ENCODE measurements around the gene GRPEL2.

GRPEL2 gene, protein sequence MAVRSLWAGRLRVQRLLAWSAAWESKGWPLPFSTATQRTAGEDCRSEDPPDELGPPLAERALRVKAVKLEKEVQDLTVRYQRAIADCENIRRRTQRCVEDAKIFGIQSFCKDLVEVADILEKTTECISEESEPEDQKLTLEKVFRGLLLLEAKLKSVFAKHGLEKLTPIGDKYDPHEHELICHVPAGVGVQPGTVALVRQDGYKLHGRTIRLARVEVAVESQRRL

DNA sequence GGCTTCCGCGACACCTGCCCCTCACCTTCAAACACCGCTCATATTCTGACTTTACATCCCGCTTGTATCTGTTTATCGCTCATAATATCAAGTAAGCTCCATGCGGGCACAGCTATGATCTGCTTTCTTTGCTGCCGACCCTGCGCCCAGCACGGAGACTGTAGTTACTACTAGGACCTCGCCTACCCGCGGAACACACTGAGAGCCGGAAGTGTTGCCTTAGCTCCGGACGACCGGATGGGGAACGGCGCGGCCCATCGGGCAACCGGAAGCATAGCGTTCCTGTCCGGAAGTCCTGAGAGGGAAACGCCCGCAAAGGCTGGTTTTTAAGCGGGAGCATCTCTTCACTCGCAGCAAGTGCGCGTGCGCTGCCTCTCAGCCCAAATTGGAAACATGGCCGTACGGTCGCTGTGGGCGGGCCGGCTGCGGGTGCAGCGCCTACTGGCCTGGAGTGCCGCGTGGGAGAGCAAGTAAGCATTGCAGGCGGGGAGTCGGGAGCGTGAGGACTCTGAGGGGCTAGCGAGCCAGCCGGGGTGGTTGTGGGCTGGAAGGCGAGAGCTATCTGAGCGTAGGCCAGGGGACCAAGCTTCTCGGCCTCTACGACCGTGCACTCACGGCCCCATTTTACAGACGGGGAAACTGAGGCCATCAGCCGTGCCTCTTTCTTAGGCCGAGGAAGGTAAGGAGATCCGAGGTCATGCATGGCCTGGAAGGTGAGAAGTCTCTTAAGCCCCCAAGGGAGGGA is at the start of gene GRPEL2:
Gene GRPEL2, plus strand, starts transcription at position 353 of the 745 bp plus-strand sequence. Its CDS starts 41 bp downstream, at position 394.
- ATAC-seq (peak; percentile 98), DNase-seq (peak; percentile 94)

DNA sequence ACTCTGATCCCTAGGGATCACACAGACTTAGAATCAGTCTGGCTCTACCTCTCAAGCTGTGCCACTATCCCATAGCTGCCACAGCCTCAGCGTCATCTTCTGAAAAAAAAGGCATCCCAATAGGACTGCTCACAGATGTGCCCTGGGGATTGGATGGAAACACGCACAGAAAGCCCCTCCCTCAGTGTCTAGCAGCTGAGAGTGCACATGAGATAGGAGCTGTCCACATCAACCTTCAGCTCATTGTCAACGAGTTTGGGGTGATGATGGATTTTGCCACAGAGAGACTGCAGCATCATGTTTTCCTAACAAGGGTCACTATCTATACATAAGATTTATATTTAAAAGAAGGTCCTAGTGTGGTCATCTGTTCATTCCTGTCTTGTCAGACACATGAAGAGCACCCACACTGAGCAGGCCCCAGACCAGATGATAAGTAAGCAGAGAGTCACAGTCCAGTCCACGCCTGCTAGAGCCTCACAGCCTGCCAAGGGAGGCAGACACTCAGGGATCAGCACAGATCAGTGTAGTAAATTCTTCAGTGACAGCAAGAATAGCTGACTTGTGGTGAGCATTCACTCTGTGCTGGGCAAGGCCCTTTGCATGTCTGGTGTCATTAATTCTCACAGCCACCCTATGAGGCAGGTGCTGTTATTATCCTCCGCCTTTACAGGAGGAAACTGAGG is 47.8 kb upstream of the GRPEL2 start:
- ATAC-seq = peak; percentile 31
- DNase-seq = no peak

- ATAC-seq = no peak
- DNase-seq = no peak
Observed at GRCh38 chr5:149298163-149298562, 47.1 kb upstream of the GRPEL2 start.

DNA sequence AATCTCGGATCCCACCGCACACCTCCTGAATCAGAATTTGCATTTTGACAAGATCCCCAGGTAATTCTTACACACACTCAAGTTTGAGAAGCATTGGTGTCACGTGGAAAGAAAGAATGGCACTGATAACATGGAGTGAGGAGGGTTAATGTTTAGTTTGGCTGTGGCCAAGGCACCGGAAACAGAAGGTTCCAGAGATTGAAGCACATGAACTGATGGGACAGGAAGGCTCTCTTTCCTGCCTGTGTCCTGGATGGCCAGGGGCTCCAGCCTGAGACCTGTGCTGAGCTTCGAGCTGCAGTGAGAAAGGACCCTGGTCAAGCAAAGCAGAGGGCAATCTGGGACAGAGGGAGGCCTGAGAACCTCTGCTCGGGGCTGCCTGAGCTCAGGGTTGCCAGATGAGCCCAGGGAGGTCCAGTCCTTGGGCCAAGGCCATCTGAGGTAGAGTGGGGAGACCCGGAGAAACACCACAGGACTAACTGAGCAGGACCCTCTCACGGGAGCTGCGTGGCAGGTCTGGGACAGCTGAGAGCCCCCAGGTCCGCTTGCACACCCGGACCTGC is 46.4 kb upstream of the GRPEL2 start:
- DNase-seq (no peak), ATAC-seq (no peak)

GRCh38 chr5:149299451-149300054 is 45.7 kb upstream of the GRPEL2 start:
- ATAC-seq = no peak
- DNase-seq = no peak

DNA sequence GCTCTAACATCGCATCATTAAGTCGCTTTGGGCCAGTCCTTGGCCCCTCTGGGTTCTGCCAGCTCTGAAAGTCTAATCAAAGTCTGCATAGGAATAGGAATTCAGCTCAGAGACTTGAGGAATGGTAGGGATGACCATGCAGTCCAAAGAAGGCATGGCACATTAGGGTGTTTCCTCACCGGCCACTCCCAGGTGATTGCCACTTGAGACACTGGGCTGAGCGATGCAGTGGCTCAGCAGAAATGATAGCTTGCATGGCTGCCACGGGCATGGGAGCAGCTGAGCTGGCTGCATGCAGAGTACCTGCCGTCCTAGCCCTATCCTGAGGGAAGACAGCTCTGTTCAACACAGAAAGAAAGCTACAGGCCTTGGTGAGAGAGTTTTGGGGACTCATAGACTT is 44.9 kb upstream of the GRPEL2 start:
- ATAC-seq (no peak), DNase-seq (no peak)

DNA sequence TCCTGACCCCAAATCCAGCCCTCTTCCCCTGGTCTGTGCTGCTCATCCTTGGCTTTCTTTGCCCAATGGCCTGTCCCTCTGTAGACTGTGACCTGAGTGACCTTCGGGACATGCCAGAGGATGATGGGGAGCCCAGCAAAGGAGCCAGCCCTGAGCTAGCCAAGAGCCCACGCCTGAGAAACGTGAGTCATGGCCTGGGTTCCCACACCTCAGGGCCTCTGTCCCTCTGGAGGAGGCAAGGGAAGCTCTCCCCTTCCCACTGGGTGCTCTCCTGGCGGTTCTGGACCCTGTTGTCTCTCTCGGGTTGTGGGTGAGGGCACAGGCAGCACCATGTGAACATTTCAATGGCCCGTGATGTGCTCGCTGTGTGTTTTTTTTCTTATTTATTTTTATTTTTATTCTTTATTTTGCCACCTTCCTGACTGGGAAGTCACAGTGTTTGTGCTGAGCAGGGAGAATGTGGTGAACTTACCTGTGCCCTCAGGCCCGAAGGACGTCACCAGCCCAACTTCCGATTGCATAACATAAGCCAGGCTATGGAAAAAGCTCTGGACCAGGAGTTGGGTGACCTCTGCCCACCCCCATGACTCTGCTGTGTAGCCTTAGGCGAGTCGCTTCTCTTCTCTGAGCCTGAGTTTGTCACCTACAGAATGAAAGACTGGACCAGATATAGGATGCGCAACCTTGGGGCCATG is 44.1 kb upstream of the GRPEL2 start:
- DNase-seq = no peak
- ATAC-seq = no peak

GRCh38 chr5:149301744-149302380 is 43.4 kb upstream of the GRPEL2 start:
- no peak for ATAC-seq

GRCh38 chr5:149302641-149303040 is 42.7 kb upstream of the GRPEL2 start:
- ATAC-seq (no peak), DNase-seq (no peak)

More at GRCh38 chr5:149301744-149302380, 43.4 kb upstream of the GRPEL2 start:
- DNase-seq = no peak

- no peak for ATAC-seq
Observed at GRCh38 chr5:149303210-149303609, 42.1 kb upstream of the GRPEL2 start.

DNA sequence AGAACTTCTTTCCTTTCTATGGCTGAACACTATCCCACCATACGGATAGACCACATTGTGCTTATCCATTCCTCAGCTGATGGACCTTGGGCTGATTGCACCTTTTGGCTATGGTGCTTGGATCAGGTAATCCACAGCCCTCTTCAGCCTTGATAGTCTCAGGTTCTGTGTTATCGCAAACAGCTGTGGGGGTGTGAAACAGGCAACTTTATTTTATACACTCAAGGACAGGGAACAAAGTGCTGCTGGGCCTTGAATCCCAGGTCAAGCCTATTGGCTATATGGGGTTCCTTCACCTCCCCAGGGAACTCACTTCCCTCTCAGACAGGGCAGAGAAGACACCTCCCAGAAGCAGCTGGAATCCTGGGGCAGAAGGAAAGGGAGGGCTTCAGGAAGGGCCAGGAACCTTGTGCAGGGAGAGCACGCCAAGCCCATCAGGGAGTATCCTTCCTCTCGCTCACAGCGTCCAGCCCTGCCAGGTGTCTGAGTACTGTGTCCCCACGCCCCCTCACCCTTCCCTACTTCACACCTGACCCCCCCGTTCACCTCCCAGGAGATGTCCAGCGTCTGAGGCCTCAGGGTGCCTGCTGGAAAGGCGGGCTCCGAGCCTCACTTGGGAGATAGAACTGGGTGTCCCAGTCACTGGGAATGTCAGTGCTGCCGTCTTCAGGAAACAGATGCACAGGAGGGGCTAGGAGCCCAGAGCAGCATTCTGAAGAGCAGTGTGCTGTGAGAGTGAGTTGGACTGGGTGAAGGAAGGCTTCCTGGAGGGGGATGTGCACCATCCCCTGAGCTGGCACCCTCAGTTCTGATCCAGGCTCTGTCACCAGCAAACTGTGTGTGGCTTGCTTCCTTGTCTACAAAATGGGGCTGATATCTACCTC is 40.9 kb upstream of the GRPEL2 start:
- no peak for ATAC-seq
- no peak for DNase-seq

More at GRCh38 chr5:149303210-149303609, 42.1 kb upstream of the GRPEL2 start:
- DNase-seq = no peak

- ATAC-seq = no peak
- DNase-seq = no peak
Observed at GRCh38 chr5:149309354-149309753, 35.9 kb upstream of the GRPEL2 start.

DNA sequence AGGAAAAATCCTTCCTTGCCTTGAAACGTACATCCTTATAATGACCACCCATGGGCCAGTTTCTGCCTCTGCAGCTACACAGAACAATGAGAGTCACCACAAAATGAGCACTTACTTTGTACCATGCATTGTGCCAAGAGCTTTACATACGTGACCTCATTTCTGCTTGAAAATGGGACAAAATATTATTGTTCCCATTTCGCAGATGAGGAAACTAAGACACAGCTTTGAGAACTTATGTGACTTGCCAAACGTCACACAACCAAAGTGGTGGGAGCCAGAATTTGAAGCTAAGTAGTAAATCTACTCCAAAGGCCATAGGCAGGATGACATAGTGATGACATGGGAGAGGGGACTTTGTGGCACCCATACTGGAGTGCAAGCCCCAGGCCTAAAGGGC is 34.8 kb upstream of the GRPEL2 start:
- no peak for DNase-seq
- ATAC-seq = no peak

GRCh38 chr5:149310947-149311658 is 34.2 kb upstream of the GRPEL2 start:
- DNase-seq = no peak

GRCh38 chr5:149313151-149313841 is 32.0 kb upstream of the GRPEL2 start:
- ATAC-seq (no peak), DNase-seq (no peak)

More at GRCh38 chr5:149310947-149311658, 34.2 kb upstream of the GRPEL2 start:
- no peak for ATAC-seq

- no peak for ATAC-seq
- DNase-seq = no peak
Observed at GRCh38 chr5:149314571-149315111, 30.7 kb upstream of the GRPEL2 start.

DNA sequence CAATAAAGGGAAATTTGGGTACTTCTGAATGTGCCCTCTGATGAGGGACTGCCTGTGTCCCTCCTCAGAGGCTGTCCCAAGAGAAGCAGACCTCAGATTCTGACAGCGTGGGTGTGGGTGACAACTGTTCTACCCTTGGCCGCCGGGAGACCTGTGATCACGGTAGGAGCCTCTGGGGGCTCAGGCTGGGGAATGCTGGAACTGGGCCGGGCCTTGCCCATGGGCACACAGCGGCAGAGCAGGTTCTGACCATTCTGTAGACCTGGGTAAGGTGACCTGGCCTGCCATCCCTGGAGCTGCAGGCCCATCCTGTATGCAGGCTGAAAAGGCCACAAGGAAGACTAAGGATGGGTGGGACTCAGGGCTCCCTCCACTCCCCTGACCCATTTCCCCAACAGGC is 29.5 kb upstream of the GRPEL2 start:
- no peak for ATAC-seq
- no peak for DNase-seq

DNA sequence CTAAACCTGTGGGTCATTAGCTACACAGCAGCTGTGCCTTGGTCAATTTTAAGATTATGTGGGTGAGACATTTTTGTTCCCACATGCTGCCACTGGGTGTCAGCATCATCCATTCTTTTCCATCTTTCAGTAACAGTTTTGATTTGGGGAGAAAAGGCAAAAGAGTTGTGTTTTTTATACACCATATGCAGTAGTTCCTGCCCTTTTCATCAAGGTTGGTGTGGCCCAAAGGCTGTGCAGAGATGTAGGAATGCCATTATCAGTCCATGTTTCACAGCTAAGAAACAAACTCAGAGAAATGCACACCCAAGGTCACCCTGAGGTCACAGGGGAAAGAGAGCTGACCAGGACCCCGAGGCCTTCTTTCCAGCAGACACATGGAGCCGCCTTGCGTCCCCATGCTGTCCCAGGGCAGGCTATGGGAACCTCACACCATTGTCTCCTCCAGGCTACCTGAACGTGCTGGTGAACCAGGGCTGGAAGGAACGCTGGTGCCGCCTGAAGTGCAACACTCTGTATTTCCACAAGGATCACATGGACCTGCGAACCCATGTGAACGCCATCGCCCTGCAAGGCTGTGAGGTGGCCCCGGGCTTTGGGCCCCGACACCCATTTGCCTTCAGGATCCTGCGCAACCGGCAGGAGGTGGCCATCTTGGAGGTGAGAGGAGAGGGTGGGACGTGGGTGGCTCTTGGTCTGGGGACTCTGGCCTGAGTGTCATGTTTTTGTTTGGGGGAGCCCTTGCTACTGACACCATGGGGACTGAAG is 27.8 kb upstream of the GRPEL2 start:
- ATAC-seq (no peak), DNase-seq (no peak)

Measured in stimulated activated naive CD8-positive, alpha-beta T cell treated with anti-CD3 and anti-CD28 coated beads, Interleukin-15, Interleukin-2, amounts not matched to agents 100 U/mL and 50 U/mL, for 24 hours (primary cell).